NOMO-1 (cell line): ENCODE results near the gene ADAMTS13.

Experiments
- DNase-seq, 2 experiments: peaks; one replicate each; lab custom pipeline; 2025; ENCODE audit not compliant: unreplicated experiment in 2 of 2; lab: John Stamatoyannopoulos, UW

Gene ADAMTS13

GRCh38 chr9:133423216-133423615, 1.0 kb downstream of the ADAMTS13 start:
- no peak for DNase-seq

GRCh38 chr9:133424187-133424586, 2.0 kb downstream of the ADAMTS13 start:
- no peak for DNase-seq

GRCh38 chr9:133425049-133425632, 3.0 kb downstream of the ADAMTS13 start:
- DNase-seq, result no peak

GRCh38 chr9:133426011-133426410, 3.8 kb downstream of the ADAMTS13 start:
- DNase-seq, result no peak

- no peak for DNase-seq
Observed at GRCh38 chr9:133427658-133428348, 5.6 kb downstream of the ADAMTS13 start.

- no peak for DNase-seq
Observed at GRCh38 chr9:133428617-133429101, 6.5 kb downstream of the ADAMTS13 start.

GRCh38 chr9:133429214-133429613, 7.0 kb downstream of the ADAMTS13 start:
- no peak for DNase-seq

GRCh38 chr9:133429641-133430161, 7.5 kb downstream of the ADAMTS13 start:
- DNase-seq, result no peak

- no peak for DNase-seq
Observed at GRCh38 chr9:133430244-133430643, 8.1 kb downstream of the ADAMTS13 start.

- DNase-seq, result no peak
Observed at GRCh38 chr9:133433351-133433843, 11.2 kb downstream of the ADAMTS13 start.

GRCh38 chr9:133436681-133437080, 14.5 kb downstream of the ADAMTS13 start:
- no peak for DNase-seq

- DNase-seq, result no peak
Observed at GRCh38 chr9:133437753-133438531, 15.8 kb downstream of the ADAMTS13 start.

- DNase-seq, result no peak
Observed at GRCh38 chr9:133439337-133439736, 17.2 kb downstream of the ADAMTS13 start.

- no peak for DNase-seq
Observed at GRCh38 chr9:133440874-133441273, 18.7 kb downstream of the ADAMTS13 start.

GRCh38 chr9:133441571-133441970, 19.4 kb downstream of the ADAMTS13 start:
- DNase-seq, result no peak

GRCh38 chr9:133443248-133443647, 21.1 kb downstream of the ADAMTS13 start:
- DNase-seq, result no peak

- no peak for DNase-seq
Observed at GRCh38 chr9:133443982-133444381, 21.8 kb downstream of the ADAMTS13 start.

GRCh38 chr9:133445293-133445969, 23.3 kb downstream of the ADAMTS13 start:
- DNase-seq, result no peak

- DNase-seq, result no peak
Observed at GRCh38 chr9:133448487-133448972, 26.4 kb downstream of the ADAMTS13 start.

GRCh38 chr9:133449760-133450159, 27.6 kb downstream of the ADAMTS13 start:
- no peak for DNase-seq
